Measurements from ENCODE around the gene ROBO3. TPM values are rescaled to one million over a fixed set of nuclear protein-coding genes. Genes with fewer than 3 reads are reported as not detected.

The ROBO3 gene, protein sequence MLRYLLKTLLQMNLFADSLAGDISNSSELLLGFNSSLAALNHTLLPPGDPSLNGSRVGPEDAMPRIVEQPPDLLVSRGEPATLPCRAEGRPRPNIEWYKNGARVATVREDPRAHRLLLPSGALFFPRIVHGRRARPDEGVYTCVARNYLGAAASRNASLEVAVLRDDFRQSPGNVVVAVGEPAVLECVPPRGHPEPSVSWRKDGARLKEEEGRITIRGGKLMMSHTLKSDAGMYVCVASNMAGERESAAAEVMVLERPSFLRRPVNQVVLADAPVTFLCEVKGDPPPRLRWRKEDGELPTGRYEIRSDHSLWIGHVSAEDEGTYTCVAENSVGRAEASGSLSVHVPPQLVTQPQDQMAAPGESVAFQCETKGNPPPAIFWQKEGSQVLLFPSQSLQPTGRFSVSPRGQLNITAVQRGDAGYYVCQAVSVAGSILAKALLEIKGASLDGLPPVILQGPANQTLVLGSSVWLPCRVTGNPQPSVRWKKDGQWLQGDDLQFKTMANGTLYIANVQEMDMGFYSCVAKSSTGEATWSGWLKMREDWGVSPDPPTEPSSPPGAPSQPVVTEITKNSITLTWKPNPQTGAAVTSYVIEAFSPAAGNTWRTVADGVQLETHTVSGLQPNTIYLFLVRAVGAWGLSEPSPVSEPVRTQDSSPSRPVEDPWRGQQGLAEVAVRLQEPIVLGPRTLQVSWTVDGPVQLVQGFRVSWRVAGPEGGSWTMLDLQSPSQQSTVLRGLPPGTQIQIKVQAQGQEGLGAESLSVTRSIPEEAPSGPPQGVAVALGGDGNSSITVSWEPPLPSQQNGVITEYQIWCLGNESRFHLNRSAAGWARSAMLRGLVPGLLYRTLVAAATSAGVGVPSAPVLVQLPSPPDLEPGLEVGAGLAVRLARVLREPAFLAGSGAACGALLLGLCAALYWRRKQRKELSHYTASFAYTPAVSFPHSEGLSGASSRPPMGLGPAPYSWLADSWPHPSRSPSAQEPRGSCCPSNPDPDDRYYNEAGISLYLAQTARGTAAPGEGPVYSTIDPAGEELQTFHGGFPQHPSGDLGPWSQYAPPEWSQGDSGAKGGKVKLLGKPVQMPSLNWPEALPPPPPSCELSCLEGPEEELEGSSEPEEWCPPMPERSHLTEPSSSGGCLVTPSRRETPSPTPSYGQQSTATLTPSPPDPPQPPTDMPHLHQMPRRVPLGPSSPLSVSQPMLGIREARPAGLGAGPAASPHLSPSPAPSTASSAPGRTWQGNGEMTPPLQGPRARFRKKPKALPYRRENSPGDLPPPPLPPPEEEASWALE (N-terminal part only)
- 4.5 and 5.5 TPM in 2 replicates for total RNA-seq

DNA sequence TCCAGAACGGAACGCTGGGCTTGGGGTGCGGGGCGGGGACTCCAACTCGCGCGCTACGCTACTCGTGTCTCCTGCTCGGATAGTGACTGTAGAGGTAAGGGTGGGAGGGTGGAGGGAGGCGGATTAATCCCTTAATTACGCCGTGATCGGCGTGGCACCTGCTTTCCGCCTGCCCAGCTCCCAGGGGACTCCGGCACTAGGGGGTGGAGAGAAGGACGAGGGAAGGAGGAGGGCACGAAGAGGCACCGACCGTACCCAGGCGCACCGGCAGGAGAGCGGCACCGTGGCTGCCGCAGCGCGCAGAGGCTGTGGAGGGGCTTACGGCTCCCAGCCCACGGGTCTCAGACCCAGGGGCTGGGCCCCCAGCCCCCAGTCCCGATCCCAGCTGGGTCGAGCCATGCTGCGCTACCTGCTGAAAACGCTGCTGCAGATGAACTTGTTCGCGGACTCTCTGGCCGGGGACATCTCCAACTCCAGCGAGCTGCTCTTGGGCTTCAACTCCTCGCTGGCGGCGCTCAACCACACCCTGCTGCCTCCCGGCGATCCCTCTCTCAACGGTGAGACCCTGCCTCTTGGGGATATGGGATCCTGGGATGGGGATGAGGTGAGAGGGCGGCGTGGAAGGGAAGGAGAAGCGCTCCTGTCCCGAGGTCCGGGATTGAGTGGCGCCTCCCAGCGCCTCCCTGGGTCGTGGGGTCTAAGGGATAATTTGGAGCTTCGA, at the start of gene ROBO3:
Gene ROBO3, plus strand, starts transcription at position 252 of the 721 bp plus-strand sequence. Its CDS starts 146 bp downstream, at position 398.
- Mint-ChIP-seq H3K9me3 (no peaks in the 10 kb centered on the region), H3K27me3 (ENCODE audit: insufficient read depth) (peaks cover 87% of the 10 kb centered on the region), H3K36me3 (ENCODE audit: low read depth) (no peaks in the 10 kb centered on the region), H3K4me1 (ENCODE audit: low read depth) (peaks cover 16% of the 10 kb centered on the region), H3K4me3 (no peak within 1 kb of the TSS), H3K27ac (no peak within 1 kb of the TSS)
- intact Hi-C loops (cut with micrococcal nuclease) = loop anchor here (5.0 kb wide), 1 partner anchor 302 kb away; no protein-coding TSS in a partner anchor
- no peak for DNase-seq (ENCODE audit: low spot score)

DNA sequence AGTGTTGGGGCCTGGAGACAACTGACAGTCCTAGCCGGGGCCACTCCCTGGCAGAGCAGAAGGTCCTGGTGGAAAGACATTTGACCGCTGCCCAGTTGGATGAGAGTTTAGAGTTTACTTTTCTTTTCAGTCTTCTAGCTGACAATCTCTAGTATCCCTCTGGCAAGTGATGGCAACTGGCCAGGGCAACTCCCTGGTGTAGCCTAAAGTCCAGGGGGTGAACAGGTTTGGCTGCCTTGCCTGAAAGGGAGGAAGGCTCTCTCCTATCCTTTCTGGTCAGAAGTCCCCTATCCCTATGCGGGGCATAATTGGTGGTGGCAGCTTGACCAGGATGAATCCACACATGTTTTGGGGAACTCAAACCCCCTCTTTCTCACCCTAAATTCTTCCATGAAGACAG, 48.2 kb upstream of the ROBO3 start:
- intact Hi-C loops (cut with micrococcal nuclease) = no loop called here
- no peaks in the 10 kb centered on the region for H3K9me3 Mint-ChIP-seq
- H3K4me1 Mint-ChIP-seq (ENCODE audit: low read depth) = no peaks in the 10 kb centered on the region
- DNase-seq (ENCODE audit: low spot score) = no peak
- H3K36me3 Mint-ChIP-seq (ENCODE audit: low read depth) = no peaks in the 10 kb centered on the region
- peaks cover 45% of the 10 kb centered on the region for H3K27me3 Mint-ChIP-seq (ENCODE audit: insufficient read depth)
- no peak overlapping the region for H3K4me3 Mint-ChIP-seq
- no peak overlapping the region for H3K27ac Mint-ChIP-seq

DNA sequence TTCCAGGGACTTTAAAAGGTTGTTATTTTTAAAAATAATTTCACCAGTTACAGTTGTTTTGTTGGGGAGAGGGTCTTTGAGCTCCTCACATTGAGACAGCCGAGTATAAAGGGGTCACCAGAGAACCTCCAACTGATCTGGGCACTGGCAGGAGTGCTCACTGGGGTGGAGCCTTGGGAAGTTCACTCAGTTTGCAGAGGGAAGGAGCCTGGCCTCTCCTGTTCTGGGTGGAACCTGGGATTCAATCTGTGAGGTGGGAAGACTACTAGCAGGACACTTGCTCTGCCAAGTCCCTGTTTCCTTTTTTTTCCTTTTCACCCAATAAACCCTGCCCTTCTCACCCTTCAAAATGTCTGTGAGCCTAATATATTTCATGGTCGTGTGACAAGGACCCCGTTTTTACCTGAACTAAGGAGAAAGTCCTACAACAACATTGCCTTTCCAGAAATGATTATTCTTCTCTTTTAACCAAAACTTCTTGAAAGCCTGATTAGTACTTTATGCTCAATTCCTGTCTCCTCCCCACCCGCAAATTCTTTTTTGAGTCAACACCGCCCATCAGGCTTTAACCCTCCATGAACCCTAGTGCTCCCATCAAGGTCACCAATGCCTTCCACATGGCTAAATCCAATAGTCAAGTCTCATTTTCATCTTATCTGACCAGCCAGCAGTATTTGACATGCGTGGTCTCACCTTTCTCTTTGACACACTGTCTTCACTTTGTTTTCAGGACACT, 43.1 kb upstream of the ROBO3 start:
- H3K9me3 Mint-ChIP-seq = no peaks in the 10 kb centered on the region
- DNase-seq (ENCODE audit: low spot score) = no peak
- H3K4me3 Mint-ChIP-seq = no peak overlapping the region
- no peak overlapping the region for H3K27ac Mint-ChIP-seq
- intact Hi-C loops (cut with micrococcal nuclease) = no loop called here
- H3K36me3 Mint-ChIP-seq (ENCODE audit: low read depth) = no peaks in the 10 kb centered on the region
- H3K4me1 Mint-ChIP-seq (ENCODE audit: low read depth) = no peaks in the 10 kb centered on the region
- H3K27me3 Mint-ChIP-seq (ENCODE audit: insufficient read depth) = peaks cover 31% of the 10 kb centered on the region

DNA sequence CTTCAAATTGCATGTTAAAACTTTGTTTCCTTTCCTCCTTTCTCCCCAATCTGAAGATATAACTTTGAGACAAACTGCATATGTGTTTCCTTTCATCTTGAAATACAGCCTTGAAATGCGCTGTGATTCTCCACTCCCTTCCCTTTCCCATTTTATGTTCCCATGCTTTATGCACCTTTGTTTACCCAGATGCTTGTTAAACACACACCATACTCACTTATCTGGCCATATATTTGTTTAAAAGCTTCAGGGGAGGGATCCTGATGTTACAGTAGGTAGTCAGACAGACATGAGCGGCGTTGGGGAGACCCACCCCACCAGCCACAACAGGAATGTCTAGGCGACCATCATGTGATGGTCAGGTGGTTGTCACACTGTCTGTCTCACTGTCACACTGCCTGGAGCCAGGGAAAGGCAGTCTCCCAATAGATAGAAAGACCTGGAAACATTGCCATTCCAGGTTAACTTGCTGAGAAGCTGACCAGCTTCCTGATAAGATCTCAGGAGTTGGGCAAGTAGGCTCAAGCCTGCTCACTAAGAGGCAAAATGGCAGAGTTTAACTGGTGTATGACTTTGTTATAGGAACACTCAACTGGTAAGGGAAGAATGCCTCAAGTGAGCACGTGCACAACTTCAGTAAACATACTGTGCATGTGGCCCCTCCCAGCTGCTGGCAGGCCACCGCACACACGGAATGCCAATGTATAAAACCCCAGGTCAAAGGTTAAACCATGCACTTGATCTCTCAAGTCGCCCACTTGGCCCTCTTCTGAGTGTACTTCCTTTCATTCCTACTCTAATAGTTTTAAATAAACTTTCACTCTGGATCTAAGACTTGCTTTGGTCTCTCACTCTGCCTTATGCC, 41.5 kb upstream of the ROBO3 start:
- Mint-ChIP-seq H3K4me3 (no peak overlapping the region), H3K27ac (no peak overlapping the region), H3K4me1 (ENCODE audit: low read depth) (no peaks in the 10 kb centered on the region), H3K27me3 (ENCODE audit: insufficient read depth) (peaks cover 25% of the 10 kb centered on the region), H3K9me3 (no peaks in the 10 kb centered on the region), H3K36me3 (ENCODE audit: low read depth) (no peaks in the 10 kb centered on the region)
- DNase-seq (ENCODE audit: low spot score) = no peak
- intact Hi-C loops (cut with micrococcal nuclease) = no loop called here

DNA sequence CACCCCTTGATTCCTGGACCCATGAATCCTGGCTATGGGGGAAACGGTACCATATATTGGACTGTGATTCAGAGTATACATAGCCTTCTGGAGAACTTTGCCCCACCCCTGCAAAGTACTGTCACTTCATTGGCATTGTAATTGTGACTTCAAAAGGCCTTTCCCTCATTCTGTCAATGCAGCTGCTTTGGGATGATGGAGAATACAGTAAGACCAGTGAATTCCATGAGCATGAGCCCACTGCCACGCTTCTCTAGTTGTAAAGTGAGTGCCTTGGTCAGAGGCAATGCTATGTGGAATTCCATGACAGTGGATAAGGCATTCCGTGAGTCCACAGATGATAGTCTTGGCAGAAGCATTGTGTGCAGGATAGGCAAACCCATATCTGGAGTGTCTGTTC, 39.4 kb upstream of the ROBO3 start:
- DNase-seq (ENCODE audit: low spot score) = no peak
- Mint-ChIP-seq H3K36me3 (ENCODE audit: low read depth) (no peaks in the 10 kb centered on the region), H3K27me3 (ENCODE audit: insufficient read depth) (peaks cover 22% of the 10 kb centered on the region), H3K9me3 (no peaks in the 10 kb centered on the region), H3K4me1 (ENCODE audit: low read depth) (no peaks in the 10 kb centered on the region), H3K27ac (no peak overlapping the region), H3K4me3 (no peak overlapping the region)
- intact Hi-C loops (cut with micrococcal nuclease) = no loop called here

DNA sequence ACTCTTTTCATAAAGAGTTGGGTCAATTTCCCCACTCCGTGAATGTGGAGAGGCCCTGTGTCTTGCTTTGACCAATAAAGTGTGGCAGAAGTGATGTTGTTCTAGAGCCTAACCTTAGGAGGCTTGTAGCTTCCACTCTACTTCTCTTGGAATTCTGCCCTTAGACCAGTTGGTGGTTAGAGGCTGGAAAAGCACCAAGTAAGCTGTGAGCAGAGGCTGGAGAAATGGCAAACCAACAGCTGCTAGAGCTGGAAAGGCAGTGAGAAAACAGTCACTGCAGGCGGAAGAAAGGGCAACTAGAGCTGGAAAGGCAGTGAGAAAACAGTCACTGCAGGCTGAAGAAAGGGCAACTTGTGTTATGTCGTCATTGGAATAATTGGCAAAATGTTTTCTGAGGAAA, 35.2 kb upstream of the ROBO3 start:
- Mint-ChIP-seq H3K4me1 (ENCODE audit: low read depth) (no peaks in the 10 kb centered on the region), H3K27ac (no peak overlapping the region), H3K27me3 (ENCODE audit: insufficient read depth) (peaks cover 16% of the 10 kb centered on the region), H3K9me3 (no peaks in the 10 kb centered on the region), H3K4me3 (no peak overlapping the region), H3K36me3 (ENCODE audit: low read depth) (no peaks in the 10 kb centered on the region)
- intact Hi-C loops (cut with micrococcal nuclease) = no loop called here
- no peak for DNase-seq (ENCODE audit: low spot score)

DNA sequence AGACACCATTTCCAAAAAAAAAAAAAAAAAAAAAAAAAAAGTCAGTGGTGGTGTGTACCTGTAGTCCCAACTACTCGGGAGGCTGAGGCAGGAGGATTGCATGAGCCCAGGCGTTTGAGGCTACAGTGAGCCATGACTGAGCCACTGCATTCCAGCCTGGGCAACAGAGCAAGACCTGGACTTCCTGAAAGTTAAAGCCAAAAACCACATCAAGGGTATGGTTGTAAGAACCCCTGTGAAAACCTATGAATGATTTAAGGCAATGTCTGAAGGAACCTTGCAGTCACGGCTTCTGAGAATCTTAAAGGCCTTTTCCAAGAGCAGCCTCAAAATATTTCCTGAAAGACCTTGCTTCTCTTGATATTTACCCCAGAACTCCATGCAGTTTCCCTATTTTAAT, 34.5 kb upstream of the ROBO3 start:
- Mint-ChIP-seq H3K36me3 (ENCODE audit: low read depth) (no peaks in the 10 kb centered on the region), H3K9me3 (no peaks in the 10 kb centered on the region), H3K27ac (no peak overlapping the region), H3K4me1 (ENCODE audit: low read depth) (no peaks in the 10 kb centered on the region), H3K4me3 (no peak overlapping the region), H3K27me3 (ENCODE audit: insufficient read depth) (peaks cover 23% of the 10 kb centered on the region)
- no peak for DNase-seq (ENCODE audit: low spot score)
- intact Hi-C loops (cut with micrococcal nuclease) = no loop called here

DNA sequence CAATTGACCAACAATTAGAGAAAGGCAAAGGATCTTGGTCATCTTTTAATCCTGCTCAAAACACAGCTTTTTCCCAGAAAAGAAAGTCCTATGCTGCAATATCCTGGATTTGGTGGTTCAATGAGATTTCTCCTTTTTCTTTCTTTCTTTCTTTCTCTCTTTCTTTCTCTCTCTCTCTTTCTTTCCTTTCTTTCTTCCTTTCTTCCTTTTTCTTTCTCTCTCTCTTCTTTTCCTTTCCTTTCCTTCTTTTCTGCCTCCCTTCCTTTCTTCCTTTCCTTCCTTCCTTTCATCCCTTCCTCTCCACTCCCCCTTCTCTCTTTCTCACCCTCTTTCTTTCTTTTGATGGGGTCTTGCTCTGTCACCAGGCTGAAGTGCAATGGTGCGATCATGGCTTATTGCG, 33.3 kb upstream of the ROBO3 start:
- Mint-ChIP-seq H3K27me3 (ENCODE audit: insufficient read depth) (peaks cover 23% of the 10 kb centered on the region), H3K4me1 (ENCODE audit: low read depth) (peaks cover 7% of the 10 kb centered on the region), H3K36me3 (ENCODE audit: low read depth) (no peaks in the 10 kb centered on the region), H3K4me3 (no peak overlapping the region), H3K9me3 (no peaks in the 10 kb centered on the region), H3K27ac (no peak overlapping the region)
- intact Hi-C loops (cut with micrococcal nuclease) = no loop called here
- DNase-seq (ENCODE audit: low spot score) = no peak

DNA sequence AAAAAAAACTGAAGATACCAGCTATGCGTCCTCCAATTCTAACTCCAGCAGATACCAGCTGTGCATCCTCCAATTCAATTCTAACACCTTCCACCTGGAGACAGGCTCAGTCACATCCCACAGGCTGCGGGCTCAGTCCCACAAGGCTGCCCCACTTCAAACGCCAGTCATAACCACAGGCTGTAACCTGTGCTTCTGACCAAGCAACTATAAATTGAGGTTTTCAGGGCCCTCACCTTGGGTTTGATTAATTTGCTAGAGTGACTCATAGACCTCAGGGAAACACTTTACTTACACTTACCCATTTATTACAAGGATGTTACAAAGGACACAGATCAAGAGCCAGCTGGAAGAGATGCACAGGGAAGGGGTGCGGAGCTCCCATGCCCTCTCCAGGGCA, 32.7 kb upstream of the ROBO3 start:
- intact Hi-C loops (cut with micrococcal nuclease) = no loop called here
- H3K36me3 Mint-ChIP-seq (ENCODE audit: low read depth) = no peaks in the 10 kb centered on the region
- peaks cover 12% of the 10 kb centered on the region for H3K4me1 Mint-ChIP-seq (ENCODE audit: low read depth)
- no peak overlapping the region for H3K4me3 Mint-ChIP-seq
- H3K9me3 Mint-ChIP-seq = no peaks in the 10 kb centered on the region
- H3K27ac Mint-ChIP-seq = no peak overlapping the region
- no peak for DNase-seq (ENCODE audit: low spot score)
- H3K27me3 Mint-ChIP-seq (ENCODE audit: insufficient read depth) = peaks cover 29% of the 10 kb centered on the region

DNA sequence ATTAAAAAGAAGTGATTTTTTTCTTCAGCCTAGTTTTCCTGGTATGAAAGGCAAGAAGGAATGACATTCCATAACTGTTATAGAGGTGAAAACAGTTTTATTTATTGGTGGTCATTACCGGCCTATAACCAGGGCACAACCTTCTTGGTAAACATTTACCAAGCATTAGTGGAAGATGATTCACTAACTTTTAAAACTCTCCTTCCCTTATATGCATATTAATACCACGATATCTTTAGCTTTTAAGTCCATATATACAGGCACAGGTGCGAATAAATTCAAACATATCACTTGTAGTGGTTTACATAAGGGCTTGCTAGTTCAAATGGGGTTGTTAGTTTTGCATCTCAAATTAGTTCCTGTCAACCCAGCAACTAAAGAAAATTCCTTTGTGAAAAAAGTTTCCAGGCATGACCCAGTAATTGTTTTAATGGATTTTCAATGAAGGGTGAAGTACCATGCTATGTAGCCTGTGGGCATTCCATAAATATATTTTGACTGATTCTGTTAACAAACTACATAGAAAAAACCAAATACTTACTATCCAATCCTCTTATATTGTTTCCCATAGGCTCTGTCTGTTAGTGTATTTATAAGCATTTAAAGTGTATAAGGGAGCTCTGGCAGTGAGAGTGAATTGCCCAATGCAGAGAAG, 30.6 kb upstream of the ROBO3 start:
- Mint-ChIP-seq H3K36me3 (ENCODE audit: low read depth) (no peaks in the 10 kb centered on the region), H3K4me1 (ENCODE audit: low read depth) (peaks cover 12% of the 10 kb centered on the region), H3K27ac (no peak overlapping the region), H3K9me3 (no peaks in the 10 kb centered on the region), H3K4me3 (no peak overlapping the region), H3K27me3 (ENCODE audit: insufficient read depth) (peaks cover 41% of the 10 kb centered on the region)
- intact Hi-C loops (cut with micrococcal nuclease) = loop anchor here (5.0 kb wide), 1 partner anchor 212 kb away; the partner anchor contains the start of gene TBRG1
- DNase-seq (ENCODE audit: low spot score) = no peak

DNA sequence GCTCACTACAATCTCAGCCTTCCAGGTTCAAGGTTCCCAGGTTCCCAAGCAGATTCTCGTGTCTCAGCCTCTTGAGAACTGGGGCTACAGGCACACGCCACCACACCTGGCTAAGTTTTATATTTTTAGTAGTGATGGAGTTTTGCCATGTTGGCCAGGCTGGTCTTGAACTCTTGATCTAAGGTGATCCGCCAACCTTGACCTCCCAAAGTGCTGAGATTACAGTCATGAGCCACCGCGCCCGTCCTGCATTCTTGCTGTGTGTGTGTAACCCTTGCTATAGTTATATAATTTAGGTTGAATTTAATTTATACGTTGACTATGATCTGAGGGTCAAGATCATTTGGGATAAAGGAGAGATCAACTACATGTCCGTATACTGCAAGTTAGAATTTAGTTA, 29.3 kb upstream of the ROBO3 start:
- DNase-seq (ENCODE audit: low spot score) = no peak
- Mint-ChIP-seq H3K4me3 (peak overlapping the region; percentile 53), H3K27me3 (ENCODE audit: insufficient read depth) (peaks cover 49% of the 10 kb centered on the region), H3K9me3 (no peaks in the 10 kb centered on the region), H3K27ac (no peak overlapping the region), H3K4me1 (ENCODE audit: low read depth) (peaks cover 17% of the 10 kb centered on the region), H3K36me3 (ENCODE audit: low read depth) (peaks cover 3% of the 10 kb centered on the region)
- intact Hi-C loops (cut with micrococcal nuclease) = loop anchor here (5.0 kb wide), 1 partner anchor 214 kb away; the partner anchor contains the start of gene TBRG1

Measured in activated T-helper 1 cell treated with anti-CD3 and anti-CD28 coated beads, Interleukin-12 subunit alpha, Interleukin-12 subunit beta, Interleukin-2, Interleukin-4 antibody, amounts not matched to agents 30 ng/mL and 10 ng/mL and 1 ng/mL, durations not matched to agents 14 hours and 24 hours and 36 hours (primary cell).